Hepatocyte (in vitro differentiated cells): ENCODE results near the gene CCNO. TPM values are rescaled to one million over a fixed set of nuclear protein-coding genes. Genes with fewer than 3 reads are reported as not detected.
A peak's percentile ranks its signal among the peaks of the same experiment; 100 is the strongest.

Source experiments
- DNase-seq: peaks from one replicate; pipeline ENCODE4 v3.0.0-alpha.2; 2016; ENCODE audit warnings: low spot score
- H2AFZ ChIP-seq: fragments of 200-600 bp; sonication (generic); 2 replicates; pipeline ENCODE4 v1.6.0; 2016; ENCODE audit warnings: antibody characterized with exemption, mild to moderate bottlenecking
- H3K27ac ChIP-seq: fragments of 200-600 bp; sonication (generic); 2 replicates; pipeline ENCODE4 v1.5.1; 2016; ENCODE audit warnings: mild to moderate bottlenecking
- H3K27me3 ChIP-seq: fragments of 200-600 bp; sonication (generic); 2 replicates; pipeline ENCODE4 v1.6.1; 2016
- H3K36me3 ChIP-seq: fragments of 200-600 bp; sonication (generic); replicated peaks from 2 replicates; pipeline ENCODE4 v1.5.1; 2016; ENCODE audit warnings: low read depth; ENCODE audit not compliant: insufficient read depth
- H3K4me1 ChIP-seq: fragments of 200-600 bp; sonication (generic); 2 replicates; pipeline ENCODE4 v1.5.1; 2016; ENCODE audit warnings: mild to moderate bottlenecking, moderate library complexity; ENCODE audit not compliant: insufficient read depth
- H3K4me2 ChIP-seq: fragments of 200-600 bp; sonication (generic); 2 replicates; pipeline ENCODE4 v1.6.0; 2016
- H3K4me3 ChIP-seq: fragments of 200-600 bp; sonication (generic); 2 replicates; pipeline ENCODE4 v1.5.1; 2016; ENCODE audit warnings: mild to moderate bottlenecking
- H3K79me2 ChIP-seq: fragments of 200-600 bp; sonication (generic); 2 replicates; pipeline ENCODE4 v1.6.0; 2017; ENCODE audit warnings: mild to moderate bottlenecking
- H3K9me2 ChIP-seq: fragments of 200-600 bp; sonication (generic); replicated peaks from 2 replicates; pipeline ENCODE4 v1.6.0; 2017; ENCODE audit warnings: mild to moderate bottlenecking; ENCODE audit not compliant: insufficient read depth
- H3K9me3 ChIP-seq: fragments of 200-600 bp; sonication (generic); 2 replicates; pipeline ENCODE4 v1.5.1; 2016; ENCODE audit warnings: low read depth, mild to moderate bottlenecking
- H4K20me1 ChIP-seq: fragments of 200-600 bp; sonication (generic); 2 replicates; pipeline ENCODE4 v1.6.0; 2016; ENCODE audit warnings: mild to moderate bottlenecking; ENCODE audit not compliant: insufficient read depth, poor library complexity, severe bottlenecking
- CTCF ChIP-seq: fragments of 200-600 bp; sonication (generic); IDR thresholded peaks from 2 replicates; pipeline ENCODE4 v1.5.1; 2016; ENCODE audit warnings: antibody characterized with exemption, mild to moderate bottlenecking; ENCODE audit not compliant: poor library complexity
- EZH2 ChIP-seq: fragments of 200-600 bp; sonication (generic); IDR thresholded peaks from 2 replicates; pipeline ENCODE4 v1.6.1; 2016; ENCODE audit warnings: antibody characterized with exemption, mild to moderate bottlenecking, borderline replicate concordance
- EZH2phosphoT487 ChIP-seq: fragments of 200-600 bp; sonication (generic); IDR thresholded peaks from one replicate; pipeline ENCODE4 v1.6.1; 2018; ENCODE audit warnings: antibody characterized with exemption, mild to moderate bottlenecking, low read depth, moderate library complexity; ENCODE audit not compliant: unreplicated experiment, severe bottlenecking
- WGBS: methylation state at CpG from one replicate; pipeline ENCODE4 v1.1.6; 2016; ENCODE audit warnings: low lambda C conversion rate; ENCODE audit errors: missing lambda C conversion rate; 5-methylcytosine and 5-hydroxymethylcytosine counted together
- polyA plus RNA-seq: library from polyadenylated mRNA; unstranded; fragments of >200 nt; fragmentation: Nextera tagmentation; extraction: Ambion mirVana; gene quantifications from 2 replicates; pipeline ENCODE4 v1.2.1, GENCODE V29; 2016
- total RNA-seq: library from RNA; depleted of rRNA; stranded (reverse); fragments of >200 nt; gene quantifications from 2 replicates; pipeline ENCODE4 v1.2.3, GENCODE V29; 2014

CCNO gene
- total and polyA plus RNA-seq, 2 experiments from 2014 or later, result 0.13 to 0.97 TPM

DNA sequence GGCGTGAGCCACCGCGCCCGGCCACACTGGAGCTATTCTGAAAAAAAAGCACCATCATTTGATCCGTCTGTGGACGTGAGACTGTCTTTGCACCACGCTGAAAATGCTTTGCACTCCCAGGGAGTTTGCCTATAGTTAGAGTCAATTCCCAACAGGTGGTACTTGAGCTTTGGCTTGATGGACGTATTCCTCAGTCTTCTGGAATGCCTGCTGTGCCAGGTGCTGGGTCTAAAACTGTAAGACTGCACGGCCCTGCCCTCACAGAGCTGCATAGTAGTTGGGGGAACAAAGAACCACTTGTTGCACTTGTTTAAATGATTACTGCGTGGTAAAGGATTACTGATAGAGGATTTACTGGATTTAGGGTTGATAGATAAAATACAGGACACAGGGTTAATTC is 3.4 kb upstream of the CCNO start:
- peaks cover 16% of the 10 kb centered on the region for H3K4me1 ChIP-seq
- H3K4me3 ChIP-seq, result no peak overlapping the region
- no peak overlapping the region for H3K27ac ChIP-seq
- no peaks in the 10 kb centered on the region for H3K36me3 ChIP-seq
- H3K27me3 ChIP-seq, result peaks cover 64% of the 10 kb centered on the region
- H3K9me3 ChIP-seq, result no peaks in the 10 kb centered on the region
- H2AFZ ChIP-seq, result no peak overlapping the region
- TF ChIP-seq EZH2phosphoT487, result no peak
- no peak for TF ChIP-seq EZH2
- TF ChIP-seq CTCF, result no peak
- no peaks in the 10 kb centered on the region for H4K20me1 ChIP-seq
- no peaks in the 10 kb centered on the region for H3K9me2 ChIP-seq
- no peak overlapping the region for H3K4me2 ChIP-seq
- 78% methylated on average over 10 of the region's 10 CpGs for WGBS
- DNase-seq, result no peak
- no peaks in the 10 kb centered on the region for H3K79me2 ChIP-seq

GRCh38 chr5:55234121-55234700 is 803 bp upstream of the CCNO start:
- H3K36me3 ChIP-seq, result no peaks in the 10 kb centered on the region
- peaks cover 80% of the 10 kb centered on the region for H3K27me3 ChIP-seq
- H3K4me2 ChIP-seq, result peak overlapping the region; percentile 99
- peaks cover 22% of the 10 kb centered on the region for H3K4me1 ChIP-seq
- H3K79me2 ChIP-seq, result no peaks in the 10 kb centered on the region
- peak overlapping the region; percentile 75 for H3K4me3 ChIP-seq
- TF ChIP-seq EZH2phosphoT487, result no peak
- no peak for TF ChIP-seq EZH2
- no peak for TF ChIP-seq CTCF
- H3K27ac ChIP-seq, result no peak overlapping the region
- H2AFZ ChIP-seq, result peak overlapping the region; percentile 89
- DNase-seq, result peak; percentile 25
- WGBS, result 4% methylated on average over 31 of the region's 31 CpGs
- no peaks in the 10 kb centered on the region for H3K9me3 ChIP-seq
- no peaks in the 10 kb centered on the region for H4K20me1 ChIP-seq
- H3K9me2 ChIP-seq, result no peaks in the 10 kb centered on the region

GRCh38 chr5:55232271-55232984 is 980 bp downstream of the CCNO start:
- TF ChIP-seq EZH2phosphoT487 (peak; percentile 13), EZH2 (peak; percentile 56), CTCF (no peak)
- Histone ChIP-seq H3K79me2 (no peaks in the 10 kb centered on the region), H4K20me1 (no peaks in the 10 kb centered on the region), H2AFZ (peak overlapping the region; percentile 89), H3K4me1 (peaks cover 27% of the 10 kb centered on the region), H3K4me2 (peak overlapping the region; percentile 99), H3K9me3 (no peaks in the 10 kb centered on the region), H3K9me2 (no peaks in the 10 kb centered on the region), H3K36me3 (no peaks in the 10 kb centered on the region), H3K27me3 (peaks cover 85% of the 10 kb centered on the region), H3K4me3 (peak overlapping the region; percentile 75), H3K27ac (no peak overlapping the region)
- DNase-seq, result peak; percentile 23
- WGBS, result 2% methylated on average over 43 of the region's 45 CpGs
